HCT116 (cell line): ENCODE measurements around the gene STAT4. TPM values are rescaled to one million over a fixed set of nuclear protein-coding genes. Genes with fewer than 3 reads are reported as not detected.

Experiments
- ATAC-seq: fragments of 200-7000 bp; cut with Tn5 transposase; 2 replicates; pipeline ENCODE4 v1.9.1; 2020; ENCODE audit warnings: mild to moderate bottlenecking, moderate library complexity
- BruUV-seq: library from RNA; stranded (reverse); fragments of 400-500 nt; replicated peaks from 2 replicates; lab custom pipeline; 2021; lab: Mats Ljungman, UMichigan
- CTCF ChIA-PET: fragments of 300-600 bp; sonication (Branson Sonifier 250); formaldehyde crosslinking; loops from one replicate; lab custom pipeline; 2021; ENCODE audit warnings: antibody characterized with exemption; lab: Charles Lee
- POLR2A ChIA-PET: fragments of 300-600, 350-600 bp; sonication (Branson Sonifier 250); formaldehyde crosslinking; loops from one replicate; lab custom pipeline; 2021; ENCODE audit warnings: antibody characterized with exemption; lab: Charles Lee
- RAD21 ChIA-PET, 2 experiments: fragments of 300-600 bp; sonication (Branson Sonifier 250); formaldehyde crosslinking; loops; one replicate each; lab custom pipeline; 2023; ENCODE audit warnings: low total read pairs in 2 of 2; ENCODE audit not compliant: uncharacterized antibody in 2 of 2, unreplicated experiment in 2 of 2, low non-redundant PET in 1 of 2; lab: Charles Lee
- DNase-seq: peaks from one replicate; pipeline ENCODE4 v3.0.0-alpha.2; 2010; ENCODE audit warnings: low read depth, low spot score
- H2AFZ ChIP-seq: fragments of 200-600 bp; shearing (Covaris generic), sonication (generic); 2 replicates; pipeline ENCODE4 v1.6.1; 2017; ENCODE audit warnings: low read depth, mixed run types, mixed read lengths, antibody characterized with exemption, low read length; ENCODE audit not compliant: poor library complexity, severe bottlenecking
- H3K27ac ChIP-seq: 2 replicates; pipeline ENCODE4 v1.5.1; 2012; ENCODE audit warnings: low read depth, low read length
- H3K27me3 ChIP-seq: fragments of 200-600 bp; sonication (generic); 2 replicates; pipeline ENCODE4 v1.6.1; 2016; ENCODE audit warnings: mixed run types, low read length, mixed read lengths; ENCODE audit not compliant: insufficient read depth
- H3K36me3 ChIP-seq, 2 experiments: fragments of 200-500 bp in 1 of 2; fragments of 200-600 bp in 1 of 2; sonication (Bioruptor generic) in 1 of 2; sonication (generic) in 1 of 2; 2 replicates each; pipeline versions ENCODE4 v1.5.1 to v1.6.1; 2014 to 2016; ENCODE audit warnings: low read length in 2 of 2, inconsistent platforms in 1 of 2, mixed read lengths in 1 of 2, mixed run types in 1 of 2; ENCODE audit not compliant: insufficient read depth in 2 of 2, control insufficient read depth in 1 of 2
- H3K4me1 ChIP-seq, 2 experiments: fragments of 200-600 bp in 1 of 2; sonication (generic) in 1 of 2; 2 replicates each; pipeline versions ENCODE4 v1.5.1 to v1.6.1; 2012 to 2017; ENCODE audit warnings: low read length in 2 of 2, inconsistent platforms in 1 of 2, mild to moderate bottlenecking in 1 of 2, mixed read lengths in 1 of 2, mixed run types in 1 of 2, moderate library complexity in 1 of 2; ENCODE audit not compliant: insufficient read depth in 2 of 2, control insufficient read depth in 1 of 2
- H3K4me2 ChIP-seq: fragments of 200-600 bp; sonication (generic); 2 replicates; pipeline ENCODE4 v1.6.1; 2017; ENCODE audit warnings: mixed run types, low read length, mixed read lengths
- H3K4me3 ChIP-seq, 2 experiments: fragments of 200-600 bp in 1 of 2; sonication (generic) in 1 of 2; replicated peaks in 1 of 2; 2 replicates each; pipeline ENCODE4 v1.5.1; 2011 to 2016; ENCODE audit warnings: low read length in 2 of 2, control low read depth in 1 of 2, low read depth in 1 of 2, mild to moderate bottlenecking in 1 of 2, mixed read lengths in 1 of 2, mixed run types in 1 of 2
- H3K79me2 ChIP-seq: fragments of 200-600 bp; sonication (generic); 2 replicates; pipeline ENCODE4 v1.6.1; 2017; ENCODE audit warnings: mild to moderate bottlenecking, mixed run types, low read length, moderate library complexity, mixed read lengths; ENCODE audit not compliant: insufficient read depth
- H3K9ac ChIP-seq: fragments of 200-600 bp; sonication (generic); 2 replicates; pipeline ENCODE4 v1.6.1; 2016; ENCODE audit warnings: low read length, mixed read lengths
- H3K9me2 ChIP-seq: fragments of 200-600 bp; sonication (generic), shearing (Covaris generic); 2 replicates; pipeline ENCODE4 v1.6.1; 2017; ENCODE audit warnings: mixed run types, mild to moderate bottlenecking, moderate library complexity; ENCODE audit not compliant: insufficient read depth
- H3K9me3 ChIP-seq, 2 experiments: fragments of 200-500 bp in 1 of 2; fragments of 200-600 bp in 1 of 2; sonication (Bioruptor generic) in 1 of 2; sonication (generic) in 1 of 2; 2 replicates each; pipeline ENCODE4 v1.6.1; 2014 to 2017; ENCODE audit warnings: low read length in 2 of 2, mixed read lengths in 2 of 2, inconsistent platforms in 1 of 2, low read depth in 1 of 2, mild to moderate bottlenecking in 1 of 2, mixed run types in 1 of 2, moderate library complexity in 1 of 2; ENCODE audit not compliant: control insufficient read depth in 1 of 2, insufficient read depth in 1 of 2
- H4K20me1 ChIP-seq: fragments of 200-600 bp; sonication (generic), shearing (Covaris generic); 2 replicates; pipeline ENCODE4 v1.6.1; 2017; ENCODE audit warnings: mixed run types, mild to moderate bottlenecking, moderate library complexity; ENCODE audit not compliant: insufficient read depth
- ATF3 ChIP-seq: IDR thresholded peaks from 2 replicates; pipeline ENCODE4 v1.6.1; 2012
- CBX3 ChIP-seq: IDR thresholded peaks from 2 replicates; pipeline ENCODE4 v1.6.1; 2012; ENCODE audit warnings: low read depth
- CEBPB ChIP-seq: IDR thresholded peaks from 2 replicates; pipeline ENCODE4 v1.6.1; 2012; ENCODE audit warnings: low read depth
- EGR1 ChIP-seq: IDR thresholded peaks from 2 replicates; pipeline ENCODE4 v1.6.1; 2012; ENCODE audit warnings: low read depth
- ELF1 ChIP-seq: IDR thresholded peaks from 2 replicates; pipeline ENCODE4 v1.6.1; 2012; ENCODE audit warnings: low read depth, borderline replicate concordance
- EZH2 ChIP-seq: fragments of 200-600 bp; sonication (generic); IDR thresholded peaks from 2 replicates; pipeline ENCODE4 v1.6.1; 2017; ENCODE audit warnings: antibody characterized with exemption, mixed run types
- EZH2phosphoT487 ChIP-seq: fragments of 200-600 bp; IDR thresholded peaks from 2 replicates; pipeline ENCODE4 v1.6.1; 2018; ENCODE audit warnings: antibody characterized with exemption, borderline replicate concordance
- FOSL1 ChIP-seq: IDR thresholded peaks from 2 replicates; pipeline ENCODE4 v1.6.1; 2012; ENCODE audit warnings: low read depth
- JUND ChIP-seq: IDR thresholded peaks from 2 replicates; pipeline ENCODE4 v1.6.1; 2012
- POLR2AphosphoS5 ChIP-seq: IDR thresholded peaks from 2 replicates; pipeline ENCODE4 v1.6.1; 2011; ENCODE audit warnings: mild to moderate bottlenecking, low read depth, low read length, moderate library complexity
- RAD21 ChIP-seq: IDR thresholded peaks from 2 replicates; pipeline ENCODE4 v1.6.1; 2012; ENCODE audit warnings: low read depth, mild to moderate bottlenecking
- SIN3A ChIP-seq: IDR thresholded peaks from 2 replicates; pipeline ENCODE4 v1.6.1; 2012; ENCODE audit warnings: low read depth
- SP1 ChIP-seq: IDR thresholded peaks from 2 replicates; pipeline ENCODE4 v1.6.1; 2012; ENCODE audit warnings: low read depth
- YY1 ChIP-seq: IDR thresholded peaks from 2 replicates; pipeline ENCODE4 v1.6.1; 2011; ENCODE audit warnings: low read length, low read depth, moderate library complexity, mild to moderate bottlenecking; ENCODE audit not compliant: insufficient replicate concordance; ENCODE audit errors: extremely low read depth
- ZFX ChIP-seq: fragments of 450-650 bp; IDR thresholded peaks from 2 replicates; pipeline ENCODE4 v1.6.1; 2017
- ZNF274 ChIP-seq: fragments of 200-500 bp; sonication (Bioruptor generic); IDR thresholded peaks from 2 replicates; pipeline ENCODE4 v1.6.1; 2014; ENCODE audit warnings: mild to moderate bottlenecking, low read depth, low read length, inconsistent platforms
- intact Hi-C: fragments of 100-400 bp; cut with micrococcal nuclease; formaldehyde crosslinking; loops from 2 replicates; pipeline ENCODE4 v1.10.0; 2022
- total RNA-seq: library from RNA; stranded (reverse); gene quantifications from one replicate; pipeline ENCODE4 v1.2.1, GENCODE V29; 2021; ENCODE audit not compliant: unreplicated experiment

STAT4 gene
- total RNA-seq, 1 experiment from 2014 or later: 2.0 TPM

- no peaks in the 10 kb centered on the region for H3K4me1 ChIP-seq
- BruUV-seq: no TSS peak
- DNase-seq: no peak
- H3K79me2 ChIP-seq: no peaks in the 10 kb centered on the region
- TF ChIP-seq EGR1 (no peak), YY1 (no peak), ZNF274 (no peak)
- TF ChIP-seq, all 23 proteins: peak for 0
- Histone ChIP-seq H3K4me3 (no peak overlapping the region), H3K9ac (no peak overlapping the region), H3K27me3 (no peaks in the 10 kb centered on the region), H3K27ac (no peak overlapping the region), H3K4me2 (no peak overlapping the region), H3K9me2 (no peaks in the 10 kb centered on the region), H3K9me3 (no peaks in the 10 kb centered on the region), H2AFZ (no peak overlapping the region), H3K36me3 (no peaks in the 10 kb centered on the region), H4K20me1 (no peaks in the 10 kb centered on the region)
- no peak for ATAC-seq
- CTCF ChIA-PET: no interaction called here
- RAD21 ChIA-PET: no interaction called here
- POLR2A ChIA-PET: no interaction called here
- intact Hi-C loops: no loop called here
Measured at GRCh38 chr2:191195021-191195420, 44.2 kb upstream of the STAT4 start.

GRCh38 chr2:191190861-191191552 lies 40.2 kb upstream of the STAT4 start:
- no peak for TF ChIP-seq EZH2
- TF ChIP-seq ZFX: no peak
- no peak for TF ChIP-seq SP1
- TF ChIP-seq ZNF274: no peak
- TF ChIP-seq ATF3: no peak
- TF ChIP-seq SIN3A: no peak
- no peak for TF ChIP-seq EZH2phosphoT487
- no peak for TF ChIP-seq JUND
- no peak for TF ChIP-seq CBX3
- TF ChIP-seq POLR2AphosphoS5: no peak
- no peak for TF ChIP-seq ELF1
- no peak for TF ChIP-seq RAD21
- no peak for TF ChIP-seq CEBPB
- TF ChIP-seq FOSL1: no peak
- TF ChIP-seq, all 23 proteins: peak for 0
- POLR2A ChIA-PET: no interaction called here
- CTCF ChIA-PET: interaction anchor here (1.4 kb wide), 1 partner anchor 27 kb away, joined by 3 read pairs; no protein-coding TSS in a partner anchor
- Histone ChIP-seq H3K79me2 (no peaks in the 10 kb centered on the region), H3K27me3 (no peaks in the 10 kb centered on the region), H3K9me3 (no peaks in the 10 kb centered on the region), H2AFZ (no peak overlapping the region), H3K4me2 (no peak overlapping the region), H3K4me3 (no peak overlapping the region), H4K20me1 (no peaks in the 10 kb centered on the region), H3K36me3 (no peaks in the 10 kb centered on the region), H3K27ac (no peak overlapping the region), H3K9me2 (no peaks in the 10 kb centered on the region), H3K4me1 (peaks cover 0 to 5% of the 10 kb centered on the region in 2 experiments; a peak in 1 of 4 replicates), H3K9ac (no peak overlapping the region)
- RAD21 ChIA-PET: no interaction called here
- ATAC-seq (no peak), DNase-seq (no peak)
- intact Hi-C loops: no loop called here
- BruUV-seq: no TSS peak
